OCI-LY1 (cell line): ENCODE data around the gene SZT2.

Experiments
- H2AFZ ChIP-seq: fragments of 200-600 bp; sonication (generic), shearing (Covaris generic); 2 replicates; pipeline ENCODE4 v1.6.0; 2014; ENCODE audit warnings: antibody characterized with exemption, mild to moderate bottlenecking, low read length
- H3F3A ChIP-seq: fragments of 200-600 bp; sonication (generic), shearing (Covaris generic); 2 replicates; pipeline ENCODE4 v1.6.0; 2014; ENCODE audit warnings: mild to moderate bottlenecking, antibody characterized with exemption, low read length, moderate library complexity; ENCODE audit not compliant: insufficient read depth
- H3K27ac ChIP-seq: fragments of 200-600 bp; sonication (generic); 2 replicates; pipeline ENCODE4 v1.5.1; 2014; ENCODE audit warnings: low read length, mixed run types, mild to moderate bottlenecking, low read depth; ENCODE audit not compliant: poor library complexity, severe bottlenecking
- H3K27me3 ChIP-seq: fragments of 200-600 bp; sonication (generic); 2 replicates; pipeline ENCODE4 v1.6.0; 2014; ENCODE audit warnings: antibody characterized with exemption, mild to moderate bottlenecking, low read length, moderate library complexity; ENCODE audit not compliant: insufficient read depth
- H3K36me3 ChIP-seq: fragments of 200-600 bp; sonication (generic); 2 replicates; pipeline ENCODE4 v1.6.1; 2014; ENCODE audit warnings: mild to moderate bottlenecking, antibody characterized with exemption, low read length, moderate library complexity, mixed read lengths; ENCODE audit not compliant: insufficient read depth
- H3K4me1 ChIP-seq: fragments of 200-600 bp; sonication (generic); 2 replicates; pipeline ENCODE4 v1.5.1; 2014; ENCODE audit warnings: mild to moderate bottlenecking, low read length, moderate library complexity; ENCODE audit not compliant: insufficient read depth, severe bottlenecking
- H3K4me2 ChIP-seq: fragments of 200-600 bp; sonication (generic), shearing (Covaris generic); 2 replicates; pipeline ENCODE4 v1.6.1; 2014; ENCODE audit warnings: low read length
- H3K4me3 ChIP-seq: fragments of 200-600 bp; sonication (generic); 2 replicates; pipeline ENCODE4 v1.5.1; 2014; ENCODE audit warnings: low read length, low read depth, mild to moderate bottlenecking, mixed read lengths; ENCODE audit not compliant: poor library complexity, severe bottlenecking
- H3K79me2 ChIP-seq: fragments of 200-600 bp; shearing (Covaris generic); 2 replicates; pipeline ENCODE4 v1.6.1; 2016; ENCODE audit warnings: mixed run types, low read length, mixed read lengths; ENCODE audit not compliant: insufficient read depth
- H3K9ac ChIP-seq: fragments of 200-600 bp; sonication (generic), shearing (Covaris generic); 2 replicates; pipeline ENCODE4 v1.6.1; 2014; ENCODE audit warnings: mild to moderate bottlenecking, low read length, mixed read lengths
- H3K9me2 ChIP-seq: fragments of 200-600 bp; sonication (generic), shearing (Covaris generic); 2 replicates; pipeline ENCODE4 v1.6.1; 2014; ENCODE audit warnings: low read depth, mild to moderate bottlenecking, low read length, mixed read lengths
- H3K9me3 ChIP-seq: fragments of 200-600 bp; shearing (Covaris generic); 2 replicates; pipeline ENCODE4 v1.6.1; 2014; ENCODE audit warnings: low read length, mixed read lengths
- H4K20me1 ChIP-seq: fragments of 200-600 bp; sonication (generic), shearing (Covaris generic); 2 replicates; pipeline ENCODE4 v1.6.0; 2016; ENCODE audit warnings: mild to moderate bottlenecking, low read length; ENCODE audit not compliant: insufficient read depth
- CTCF ChIP-seq: fragments of 200-600 bp; sonication (generic), shearing (Covaris generic); IDR thresholded peaks from 2 replicates; pipeline ENCODE4 v1.5.1; 2017; ENCODE audit warnings: mild to moderate bottlenecking, antibody characterized with exemption, low read length, moderate library complexity, mixed read lengths
- EZH2 ChIP-seq: fragments of 200-600 bp; sonication (generic), shearing (Covaris generic); IDR thresholded peaks from 2 replicates; pipeline ENCODE4 v1.8.0; 2017; ENCODE audit warnings: borderline replicate concordance, mixed run types, mild to moderate bottlenecking, antibody characterized with exemption, low read length, moderate library complexity, mixed read lengths

Gene SZT2

GRCh38 chr1:43492826-43493225 lies 103.1 kb downstream of the SZT2 start:
- Histone ChIP-seq H4K20me1 (no peaks in the 10 kb centered on the region), H3K27me3 (no peaks in the 10 kb centered on the region; the same call in 1 of the 2 replicates), H3F3A (no peaks in the 10 kb centered on the region), H3K4me2 (no peak overlapping the region), H3K79me2 (no peaks in the 10 kb centered on the region), H3K9me3 (peaks cover 5% of the 10 kb centered on the region; the same call in 1 of the 2 replicates), H3K4me1 (no peaks in the 10 kb centered on the region), H3K9me2 (no peaks in the 10 kb centered on the region), H3K9ac (no peak overlapping the region), H3K4me3 (no peak overlapping the region), H3K36me3 (no peaks in the 10 kb centered on the region; the same call in 1 of the 2 replicates), H3K27ac (no peak overlapping the region), H2AFZ (no peak overlapping the region)
- TF ChIP-seq EZH2 (no peak), CTCF (no peak)

- no peak overlapping the region for H2AFZ ChIP-seq
- H3F3A ChIP-seq, result no peaks in the 10 kb centered on the region
- no peaks in the 10 kb centered on the region for H3K9me2 ChIP-seq
- H3K36me3 ChIP-seq, result no peaks in the 10 kb centered on the region
- H3K9ac ChIP-seq, result no peak overlapping the region
- no peak overlapping the region for H3K27ac ChIP-seq
- no peaks in the 10 kb centered on the region for H3K79me2 ChIP-seq
- 0 out of 2 replicates have a peak, but pooled peaks cover 2% of the 10 kb centered on the region for H3K9me3 ChIP-seq
- no peaks in the 10 kb centered on the region; the same call in 1 of the 2 replicates for H3K27me3 ChIP-seq
- no peak overlapping the region for H3K4me2 ChIP-seq
- no peaks in the 10 kb centered on the region for H4K20me1 ChIP-seq
- H3K4me1 ChIP-seq, result no peaks in the 10 kb centered on the region
- H3K4me3 ChIP-seq, result no peak overlapping the region
- TF ChIP-seq CTCF (no peak), EZH2 (no peak)
Measured at GRCh38 chr1:43493661-43494450, 104.2 kb downstream of the SZT2 start.

- Histone ChIP-seq H3K4me2 (no peak overlapping the region), H3K9me3 (0 out of 2 replicates have a peak, but pooled peaks cover 2% of the 10 kb centered on the region)
Measured at GRCh38 chr1:43495204-43495603, 105.5 kb downstream of the SZT2 start.

More at GRCh38 chr1:43495204-43495603, 105.5 kb downstream of the SZT2 start:
- H4K20me1 ChIP-seq, result no peaks in the 10 kb centered on the region
- TF ChIP-seq CTCF (no peak), EZH2 (no peak)
- no peak overlapping the region for H3K27ac ChIP-seq
- H3K79me2 ChIP-seq, result no peaks in the 10 kb centered on the region
- H3K9me2 ChIP-seq, result no peaks in the 10 kb centered on the region
- peaks cover 4% of the 10 kb centered on the region; the same call in 1 of the 2 replicates for H3K27me3 ChIP-seq
- H2AFZ ChIP-seq, result no peak overlapping the region
- H3F3A ChIP-seq, result no peaks in the 10 kb centered on the region
- no peak overlapping the region for H3K4me3 ChIP-seq
- no peaks in the 10 kb centered on the region for H3K4me1 ChIP-seq
- no peaks in the 10 kb centered on the region for H3K36me3 ChIP-seq
- no peak overlapping the region for H3K9ac ChIP-seq
